Suprapubic skin (tissue), 4 donors: Measurements from ENCODE around the gene GRPEL1.

ENCODE experiments used
- CTCF ChIP-seq, 2 donors: fragments of 200-600 bp in 1 of 2; fragments of 450-650 bp in 1 of 2; sonication (generic) in 1 of 2; IDR thresholded peaks; one replicate each; pipeline ENCODE4 v1.5.1; 2016 to 2019; ENCODE audit warnings: antibody characterized with exemption in 2 of 2, mild to moderate bottlenecking in 1 of 2, moderate library complexity in 1 of 2
- EP300 ChIP-seq: sonication (generic); formaldehyde crosslinking; IDR thresholded peaks from one replicate; pipeline ENCODE4 v1.6.1; 2017; ENCODE audit warnings: antibody characterized with exemption
- POLR2A ChIP-seq, 2 donors: fragments of 450-650 bp; IDR thresholded peaks; one replicate each; pipeline ENCODE4 v1.6.1; 2017; ENCODE audit warnings: antibody characterized with exemption in 2 of 2, mild to moderate bottlenecking in 2 of 2, moderate library complexity in 2 of 2
- POLR2AphosphoS5 ChIP-seq, 3 donors: sonication (generic); formaldehyde crosslinking; IDR thresholded peaks; one replicate each; pipeline ENCODE4 v1.6.1; 2017; ENCODE audit warnings: antibody characterized with exemption in 3 of 3

- no peak for TF ChIP-seq CTCF (IDR thresholded peaks at IDR 0.05)
- no peak for TF ChIP-seq POLR2AphosphoS5 (IDR thresholded peaks at IDR 0.05)
- TF ChIP-seq POLR2A (IDR thresholded peaks at IDR 0.05): no peak
- TF ChIP-seq EP300: no peak
These were observed 12.5 kb downstream of the GRPEL1 start for GRCh38 chr4:7055111-7055989.
